H9 (cell line): ENCODE results near the gene APP. TPM values are rescaled to one million over a fixed set of nuclear protein-coding genes. Genes with fewer than 3 reads are reported as not detected.
A peak's percentile ranks its signal among the peaks of the same experiment; 100 is the strongest.

ENCODE experiments used
- DNase-seq: peaks from one replicate; pipeline ENCODE4 v3.0.0-alpha.2; 2017
- H2AFZ ChIP-seq: one replicate; pipeline ENCODE4 v1.6.1; 2013; ENCODE audit warnings: mild to moderate bottlenecking, low read length, control low read depth, moderate library complexity
- H2AK5ac ChIP-seq: 2 replicates; pipeline ENCODE4 v1.6.1; 2013; ENCODE audit warnings: low read length, control low read depth, mixed read lengths; ENCODE audit not compliant: insufficient read length
- H2BK120ac ChIP-seq: one replicate; pipeline ENCODE4 v1.6.1; 2013; ENCODE audit warnings: low read depth, mild to moderate bottlenecking, low read length, control low read depth, inconsistent platforms; ENCODE audit not compliant: poor library complexity, severe bottlenecking
- H2BK12ac ChIP-seq: 2 replicates; pipeline ENCODE4 v1.6.1; 2013; ENCODE audit warnings: low read length, control low read depth, mixed read lengths, low read depth; ENCODE audit not compliant: insufficient read length
- H2BK15ac ChIP-seq: 2 replicates; pipeline ENCODE4 v1.6.1; 2013; ENCODE audit warnings: low read depth, low read length, control low read depth
- H2BK20ac ChIP-seq: one replicate; pipeline ENCODE4 v1.6.1; 2013; ENCODE audit warnings: low read depth, mild to moderate bottlenecking, low read length, control low read depth, inconsistent platforms; ENCODE audit not compliant: poor library complexity, severe bottlenecking
- H2BK5ac ChIP-seq: 2 replicates; pipeline ENCODE4 v1.6.1; 2013; ENCODE audit warnings: low read length, control low read depth, mixed read lengths; ENCODE audit not compliant: insufficient read length
- H3K14ac ChIP-seq: 2 replicates; pipeline ENCODE4 v1.6.1; 2013; ENCODE audit warnings: low read length, control low read depth; ENCODE audit not compliant: insufficient read depth
- H3K18ac ChIP-seq: 2 replicates; pipeline ENCODE4 v1.6.1; 2013; ENCODE audit warnings: low read depth, mild to moderate bottlenecking, mixed read lengths, low read length, control low read depth; ENCODE audit not compliant: insufficient read length
- H3K23ac ChIP-seq: 2 replicates; pipeline ENCODE4 v1.6.1; 2013; ENCODE audit warnings: low read length, control low read depth, mixed read lengths, low read depth; ENCODE audit not compliant: insufficient read length
- H3K23me2 ChIP-seq: 2 replicates; pipeline ENCODE4 v1.6.1; 2013; ENCODE audit warnings: low read depth, mild to moderate bottlenecking, mixed read lengths, low read length, control low read depth; ENCODE audit not compliant: insufficient read length, poor library complexity, severe bottlenecking
- H3K27ac ChIP-seq: 2 replicates; pipeline ENCODE4 v1.5.1; 2013; ENCODE audit warnings: low read length, control low read depth, mixed read lengths, low read depth; ENCODE audit not compliant: insufficient read length
- H3K27me3 ChIP-seq: 2 replicates; pipeline ENCODE4 v1.6.1; 2013; ENCODE audit warnings: low read length, control low read depth, inconsistent platforms; ENCODE audit not compliant: insufficient read depth
- H3K4ac ChIP-seq: 2 replicates; pipeline ENCODE4 v1.6.1; 2013; ENCODE audit warnings: low read depth, mild to moderate bottlenecking, control low read depth, inconsistent platforms, low read length, moderate library complexity
- H3K4me1 ChIP-seq: 2 replicates; pipeline ENCODE4 v1.6.1; 2013; ENCODE audit warnings: low read length, control low read depth, inconsistent platforms; ENCODE audit not compliant: insufficient read depth
- H3K4me2 ChIP-seq: 2 replicates; pipeline ENCODE4 v1.6.1; 2013; ENCODE audit warnings: low read length, control low read depth, mixed read lengths; ENCODE audit not compliant: insufficient read length, insufficient read depth
- H3K56ac ChIP-seq: 2 replicates; pipeline ENCODE4 v1.6.1; 2013; ENCODE audit warnings: low read depth, mild to moderate bottlenecking, mixed read lengths, low read length, control low read depth; ENCODE audit not compliant: insufficient read length
- H3K79me1 ChIP-seq: 2 replicates; pipeline ENCODE4 v1.6.1; 2013; ENCODE audit warnings: low read depth, mild to moderate bottlenecking, moderate library complexity, low read length, control low read depth, inconsistent platforms; ENCODE audit not compliant: insufficient read depth, poor library complexity, severe bottlenecking
- H3K79me2 ChIP-seq: 2 replicates; pipeline ENCODE4 v1.6.1; 2013; ENCODE audit warnings: low read length, control low read depth, inconsistent platforms; ENCODE audit not compliant: insufficient read depth
- H3K9ac ChIP-seq: 2 replicates; pipeline ENCODE4 v1.6.1; 2013; ENCODE audit warnings: low read length, control low read depth, mixed read lengths; ENCODE audit not compliant: insufficient read length; ENCODE audit errors: extremely low read depth
- H3K9me3 ChIP-seq: one replicate; pipeline ENCODE4 v1.6.1; 2013; ENCODE audit warnings: low read depth, low read length, inconsistent platforms; ENCODE audit not compliant: control insufficient read depth
- H3T11ph ChIP-seq: one replicate; pipeline ENCODE4 v1.6.1; 2013; ENCODE audit warnings: mild to moderate bottlenecking, low read length, control low read depth, inconsistent platforms
- H4K20me1 ChIP-seq: one replicate; pipeline ENCODE4 v1.6.1; 2013; ENCODE audit not compliant: control insufficient read depth, insufficient read length, insufficient read depth
- H4K5ac ChIP-seq: 2 replicates; pipeline ENCODE4 v1.6.1; 2013; ENCODE audit warnings: low read depth, mild to moderate bottlenecking, mixed read lengths, low read length, control low read depth; ENCODE audit not compliant: insufficient read length
- H4K8ac ChIP-seq: replicated peaks from 2 replicates; pipeline ENCODE4 v1.6.1; 2013; ENCODE audit warnings: low read length, control low read depth, mixed read lengths, low read depth; ENCODE audit not compliant: insufficient read length
- H4K91ac ChIP-seq: 2 replicates; pipeline ENCODE4 v1.6.1; 2013; ENCODE audit warnings: low read depth, mild to moderate bottlenecking, moderate library complexity, mixed read lengths, low read length, control low read depth; ENCODE audit not compliant: insufficient read length
- H3K27ac Mint-ChIP-seq, 3 experiments: 2 replicates in 2 of 3; 3 replicates in 1 of 3; pipeline ENCODE4 v1.8.0; 2020 to 2021; ENCODE audit warnings: mixed read lengths in 3 of 3, mild to moderate bottlenecking in 1 of 3, moderate library complexity in 1 of 3
- H3K27me3 Mint-ChIP-seq: 2 replicates; pipeline ENCODE4 v1.8.0; 2021; ENCODE audit warnings: low read depth, mild to moderate bottlenecking, moderate library complexity, mixed read lengths
- H3K36me3 Mint-ChIP-seq, 3 experiments: 2 replicates in 2 of 3; 3 replicates in 1 of 3; pipeline ENCODE4 v1.8.0; 2020 to 2021; ENCODE audit warnings: low read depth in 3 of 3, mixed read lengths in 3 of 3; ENCODE audit not compliant: insufficient read depth in 1 of 3
- H3K4me1 Mint-ChIP-seq, 2 experiments: 2 replicates each; pipeline ENCODE4 v1.8.0; 2020; ENCODE audit warnings: mixed read lengths in 2 of 2
- H3K4me3 Mint-ChIP-seq, 2 experiments: 2 replicates in 1 of 2; 3 replicates in 1 of 2; pipeline ENCODE4 v1.8.0; 2020 to 2021; ENCODE audit warnings: mild to moderate bottlenecking in 2 of 2, mixed read lengths in 2 of 2, moderate library complexity in 1 of 2
- H3K9me3 Mint-ChIP-seq, 2 experiments: 2 replicates in 1 of 2; 3 replicates in 1 of 2; pipeline ENCODE4 v1.8.0; 2020; ENCODE audit warnings: mild to moderate bottlenecking in 2 of 2, mixed read lengths in 2 of 2, moderate library complexity in 1 of 2
- WGBS: extraction: QIAGEN DNeasy Blood & Tissue Kit; methylation state at CpG from one replicate; pipeline ENCODE4 v1.1.7; 2013; ENCODE audit warnings: missing lambda C conversion rate, low lambda C conversion rate, mixed read lengths; ENCODE audit not compliant: insufficient read length; ENCODE audit errors: extremely low coverage; 5-methylcytosine and 5-hydroxymethylcytosine counted together
- total RNA-seq: library from RNA; stranded (reverse); gene quantifications from 2 replicates; pipeline ENCODE4 v1.2.1, GENCODE V29; 2021
- TF ChIP-seq, protein P1 (sequence below): fragments of 200-600 bp; sonication (generic); conservative IDR thresholded peaks from 3 replicates; pipeline ENCODE4 v1.8.0; 2021; ENCODE audit warnings: antibody characterized with exemption, mild to moderate bottlenecking

Gene APP
- total RNA-seq, 1 experiment from 2014 or later: 380 TPM

- Histone ChIP-seq H3K27ac (no peak overlapping the region), H4K91ac (no peak overlapping the region), H3K4me1 (peaks cover 19% of the 10 kb centered on the region), H2BK15ac (no peak overlapping the region), H3K18ac (no peak overlapping the region), H3K9me3 (no peaks in the 10 kb centered on the region), H2BK20ac (no peak overlapping the region), H3K4ac (no peak overlapping the region), H2BK120ac (no peak overlapping the region), H3K4me2 (no peak overlapping the region), H3T11ph (no peak overlapping the region), H3K23me2 (no peaks in the 10 kb centered on the region), H3K79me2 (peaks cover 35% of the 10 kb centered on the region; the same call in 1 of the 2 replicates), H3K79me1 (no peaks in the 10 kb centered on the region), H3K9ac (no peak overlapping the region), H2BK5ac (no peak overlapping the region), H4K8ac (no peak overlapping the region), H2AK5ac (no peak overlapping the region), H3K56ac (no peak overlapping the region), H2AFZ (no peak overlapping the region), H4K5ac (no peak overlapping the region), H2BK12ac (no peak overlapping the region), H3K23ac (no peak overlapping the region), H4K20me1 (no peaks in the 10 kb centered on the region), H3K27me3 (no peaks in the 10 kb centered on the region), H3K14ac (no peak overlapping the region)
- Mint-ChIP-seq H3K4me3 (no peak overlapping the region), H3K27ac (peak overlapping the region; percentile 20 to 66 (median 42); a peak in 4 of 7 replicates), H3K36me3 (no peaks in the 10 kb centered on the region), H3K4me1 (peaks cover 72 to 81% of the 10 kb centered on the region in 2 experiments), H3K27me3 (no peaks in the 10 kb centered on the region), H3K9me3 (no peaks in the 10 kb centered on the region)
- no peak for DNase-seq
- TF ChIP-seq, protein P1, sequence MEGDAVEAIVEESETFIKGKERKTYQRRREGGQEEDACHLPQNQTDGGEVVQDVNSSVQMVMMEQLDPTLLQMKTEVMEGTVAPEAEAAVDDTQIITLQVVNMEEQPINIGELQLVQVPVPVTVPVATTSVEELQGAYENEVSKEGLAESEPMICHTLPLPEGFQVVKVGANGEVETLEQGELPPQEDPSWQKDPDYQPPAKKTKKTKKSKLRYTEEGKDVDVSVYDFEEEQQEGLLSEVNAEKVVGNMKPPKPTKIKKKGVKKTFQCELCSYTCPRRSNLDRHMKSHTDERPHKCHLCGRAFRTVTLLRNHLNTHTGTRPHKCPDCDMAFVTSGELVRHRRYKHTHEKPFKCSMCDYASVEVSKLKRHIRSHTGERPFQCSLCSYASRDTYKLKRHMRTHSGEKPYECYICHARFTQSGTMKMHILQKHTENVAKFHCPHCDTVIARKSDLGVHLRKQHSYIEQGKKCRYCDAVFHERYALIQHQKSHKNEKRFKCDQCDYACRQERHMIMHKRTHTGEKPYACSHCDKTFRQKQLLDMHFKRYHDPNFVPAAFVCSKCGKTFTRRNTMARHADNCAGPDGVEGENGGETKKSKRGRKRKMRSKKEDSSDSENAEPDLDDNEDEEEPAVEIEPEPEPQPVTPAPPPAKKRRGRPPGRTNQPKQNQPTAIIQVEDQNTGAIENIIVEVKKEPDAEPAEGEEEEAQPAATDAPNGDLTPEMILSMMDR: no peak
- no CpG with 5 or more reads among the region's 12 CpGs for WGBS
Observed at GRCh38 chr21:26067836-26068594, 102.6 kb downstream of the APP start.
